ENCODE data around the gene RGS6. TPM values are rescaled to one million over a fixed set of nuclear protein-coding genes. Genes with fewer than 3 reads are reported as not detected.
"Not testable (repeated sequence)": the region's sequence is repeated elsewhere in the genome, so short reads cannot be mapped to it uniquely, and the experiment has no call there.

Gene RGS6
- polyA plus RNA-seq, 2 donors = 0.11 to 0.29 TPM

- WGBS, 2 donors = 48 to 66% methylated on average over 10 of the region's 10 CpGs
Observed at GRCh38 chr14:71907793-71908515, 24.3 kb upstream of the RGS6 start.

DNA sequence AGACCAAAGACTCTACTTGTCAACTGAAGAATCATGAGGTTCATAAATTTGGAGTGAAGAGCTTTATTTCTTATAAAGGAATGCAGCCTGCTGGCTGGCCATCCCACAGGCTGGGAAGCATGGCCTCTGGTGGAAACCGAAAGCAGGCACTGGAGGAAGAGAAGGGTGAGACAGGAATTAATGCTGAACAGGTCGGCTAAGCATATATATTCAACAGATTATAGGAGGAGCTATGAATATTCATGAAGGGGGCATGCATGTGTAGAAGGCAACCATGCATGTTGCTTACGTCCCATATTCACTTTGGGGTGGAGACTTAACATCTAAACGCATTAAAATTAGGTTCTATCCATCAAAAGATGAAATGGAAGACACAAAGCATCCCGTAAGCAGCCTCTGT, 20.6 kb upstream of the RGS6 start:
- WGBS, 2 donors = 85 to 90% methylated on average over 5 of the region's 5 CpGs
- Histone ChIP-seq H3K4me3 (ENCODE audit: low read depth in 1 of 2, low read length in 2 of 2) (no peak overlapping the region), H3K36me3 (ENCODE audit: control insufficient read depth in 2 of 2, insufficient read depth in 2 of 2, low read length in 1 of 2) (no peaks in the 10 kb centered on the region), H3K27me3 (ENCODE audit: control insufficient read depth in 1 of 2, insufficient read depth in 2 of 2, low read length in 2 of 2) (no peaks in the 10 kb centered on the region), H3K9me3 (ENCODE audit: control insufficient read depth in 2 of 2, insufficient read depth in 1 of 2, low read depth in 1 of 2, low read length in 1 of 2) (no peaks in the 10 kb centered on the region), H3K27ac (ENCODE audit: low read depth in 2 of 2, low read length in 1 of 2) (no peak overlapping the region), H3K4me1 (ENCODE audit: control insufficient read depth in 2 of 2, insufficient read depth in 2 of 2, low read length in 1 of 2) (no peaks in the 10 kb centered on the region)

More at GRCh38 chr14:71907793-71908515, 24.3 kb upstream of the RGS6 start:
- Histone ChIP-seq H3K4me1 (ENCODE audit: control insufficient read depth in 2 of 2, insufficient read depth in 2 of 2, low read length in 1 of 2) (no peaks in the 10 kb centered on the region), H3K27ac (ENCODE audit: low read depth in 2 of 2, low read length in 1 of 2) (no peak overlapping the region), H3K27me3 (ENCODE audit: control insufficient read depth in 1 of 2, insufficient read depth in 2 of 2, low read length in 2 of 2) (no peaks in the 10 kb centered on the region), H3K4me3 (ENCODE audit: low read depth in 1 of 2, low read length in 2 of 2) (no peak overlapping the region), H3K36me3 (ENCODE audit: control insufficient read depth in 2 of 2, insufficient read depth in 2 of 2, low read length in 1 of 2) (no peaks in the 10 kb centered on the region), H3K9me3 (ENCODE audit: control insufficient read depth in 2 of 2, insufficient read depth in 1 of 2, low read depth in 1 of 2, low read length in 1 of 2) (no peaks in the 10 kb centered on the region)

DNA sequence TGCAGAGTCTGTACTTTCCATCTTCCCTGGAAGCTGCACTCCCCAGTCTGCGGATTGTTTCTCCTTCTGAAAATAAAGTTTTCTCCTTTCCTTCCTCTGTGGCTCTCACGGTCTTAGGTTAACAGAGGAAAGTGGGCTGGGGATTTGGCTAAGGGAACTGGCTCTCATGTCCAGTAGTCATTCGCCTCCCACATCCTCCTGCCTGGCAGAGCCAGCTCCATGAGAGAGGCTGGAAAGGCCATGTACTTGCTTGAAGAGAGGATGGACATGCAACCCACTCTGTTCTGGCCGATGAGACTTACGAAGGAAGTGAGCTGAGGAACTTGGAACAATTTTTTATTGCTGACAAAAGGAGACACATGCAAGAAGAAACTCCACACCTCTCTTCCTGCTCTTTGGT, 18.9 kb upstream of the RGS6 start:
- Histone ChIP-seq H3K9me3 (ENCODE audit: control insufficient read depth in 2 of 2, insufficient read depth in 1 of 2, low read depth in 1 of 2, low read length in 1 of 2) (no peaks in the 10 kb centered on the region), H3K4me1 (ENCODE audit: control insufficient read depth in 2 of 2, insufficient read depth in 2 of 2, low read length in 1 of 2) (no peaks in the 10 kb centered on the region), H3K36me3 (ENCODE audit: control insufficient read depth in 2 of 2, insufficient read depth in 2 of 2, low read length in 1 of 2) (no peaks in the 10 kb centered on the region), H3K27ac (ENCODE audit: low read depth in 2 of 2, low read length in 1 of 2) (no peak overlapping the region), H3K4me3 (ENCODE audit: low read depth in 1 of 2, low read length in 2 of 2) (no peak overlapping the region), H3K27me3 (ENCODE audit: control insufficient read depth in 1 of 2, insufficient read depth in 2 of 2, low read length in 2 of 2) (no peaks in the 10 kb centered on the region)
- WGBS, 2 donors = 71 to 75% methylated on average over 5 of the region's 5 CpGs

GRCh38 chr14:71918955-71919354, 13.3 kb upstream of the RGS6 start:
- WGBS, 2 donors = 21 to 23% methylated on average over 3 of the region's 3 CpGs
- H3K4me3 ChIP-seq (ENCODE audit: low read depth in 1 of 2, low read length in 2 of 2) = no peak overlapping the region
- no peaks in the 10 kb centered on the region for H3K9me3 ChIP-seq (ENCODE audit: control insufficient read depth in 2 of 2, insufficient read depth in 1 of 2, low read depth in 1 of 2, low read length in 1 of 2)
- no peaks in the 10 kb centered on the region for H3K4me1 ChIP-seq (ENCODE audit: control insufficient read depth in 2 of 2, insufficient read depth in 2 of 2, low read length in 1 of 2)
- H3K36me3 ChIP-seq (ENCODE audit: control insufficient read depth in 2 of 2, insufficient read depth in 2 of 2, low read length in 1 of 2) = no peaks in the 10 kb centered on the region
- no peaks in the 10 kb centered on the region for H3K27me3 ChIP-seq (ENCODE audit: control insufficient read depth in 1 of 2, insufficient read depth in 2 of 2, low read length in 2 of 2)
- H3K27ac ChIP-seq (ENCODE audit: low read depth in 2 of 2, low read length in 1 of 2) = no peak overlapping the region

DNA sequence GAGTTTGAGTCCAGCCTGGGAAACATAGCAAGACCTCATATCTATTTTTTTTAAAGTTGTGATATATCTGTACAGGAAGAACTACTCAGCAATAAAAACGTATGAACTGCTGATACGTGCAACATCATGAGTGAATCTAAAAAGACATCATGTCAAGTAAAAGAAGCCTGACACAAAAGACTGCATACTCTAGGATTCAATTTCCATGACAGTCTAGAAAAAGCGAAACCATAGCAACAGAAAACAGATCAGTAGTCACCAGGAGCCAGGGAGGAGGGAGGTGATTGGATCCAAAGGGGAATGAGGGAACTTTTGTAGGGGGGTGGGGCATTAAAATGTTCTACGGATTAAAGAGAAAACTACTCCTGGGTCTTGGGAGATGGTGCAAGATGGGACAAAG, 8.7 kb upstream of the RGS6 start:
- Histone ChIP-seq H3K27me3 (ENCODE audit: control insufficient read depth in 1 of 2, insufficient read depth in 2 of 2, low read length in 2 of 2) (no peaks in the 10 kb centered on the region), H3K9me3 (ENCODE audit: control insufficient read depth in 2 of 2, insufficient read depth in 1 of 2, low read depth in 1 of 2, low read length in 1 of 2) (no peaks in the 10 kb centered on the region), H3K36me3 (ENCODE audit: control insufficient read depth in 2 of 2, insufficient read depth in 2 of 2, low read length in 1 of 2) (no peaks in the 10 kb centered on the region), H3K4me3 (ENCODE audit: low read depth in 1 of 2, low read length in 2 of 2) (no peak overlapping the region), H3K4me1 (ENCODE audit: control insufficient read depth in 2 of 2, insufficient read depth in 2 of 2, low read length in 1 of 2) (no peaks in the 10 kb centered on the region), H3K27ac (ENCODE audit: low read depth in 2 of 2, low read length in 1 of 2) (no peak overlapping the region)
- 76 to 82% methylated on average over 4 of the region's 4 CpGs for WGBS, 2 donors

DNA sequence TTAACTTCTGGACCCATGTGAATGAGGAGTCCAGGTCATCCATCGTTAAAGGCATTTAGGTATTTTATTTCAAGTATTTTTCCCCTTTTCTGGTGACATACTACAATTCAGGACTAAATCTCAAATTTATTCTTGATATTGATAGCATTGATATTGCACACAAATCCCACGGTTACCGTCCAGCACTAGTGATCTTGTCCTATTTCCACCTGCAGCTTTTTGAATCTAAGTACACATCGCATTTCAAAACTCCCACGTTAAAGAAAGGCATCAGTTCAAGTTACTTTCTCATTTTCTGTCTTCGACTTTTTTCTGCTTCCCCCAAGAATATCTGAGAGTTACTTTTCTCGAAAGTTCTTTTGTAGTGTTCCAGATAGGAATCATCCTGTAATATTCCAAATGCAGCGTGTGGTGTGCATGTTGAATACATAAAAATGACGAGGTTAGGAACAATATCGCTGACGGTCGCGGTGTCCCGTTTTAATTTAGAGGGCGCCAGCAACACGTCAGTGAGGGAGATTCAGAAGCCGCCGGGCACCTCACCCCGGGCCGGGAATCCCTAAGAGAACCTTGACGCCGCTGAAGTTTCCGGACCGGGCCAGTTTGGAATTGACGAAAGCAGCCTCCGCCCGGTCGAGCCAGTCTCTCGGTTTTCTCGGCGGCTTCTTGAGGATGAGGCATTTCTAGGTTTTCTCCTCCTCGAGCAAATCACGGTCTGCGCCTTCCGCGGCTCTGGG, 569 bp upstream of the RGS6 start:
- 10% methylated on average over 35 to 36 of the region's 36 CpGs for WGBS, 2 donors
- Histone ChIP-seq H3K27me3 (ENCODE audit: control insufficient read depth in 1 of 2, insufficient read depth in 2 of 2, low read length in 2 of 2) (peaks cover 7 to 8% of the 10 kb centered on the region in 2 donors), H3K27ac (ENCODE audit: low read depth in 2 of 2, low read length in 1 of 2) (no peak overlapping the region), H3K9me3 (ENCODE audit: control insufficient read depth in 2 of 2, insufficient read depth in 1 of 2, low read depth in 1 of 2, low read length in 1 of 2) (peaks cover 0 to 3% of the 10 kb centered on the region in 2 donors), H3K4me3 (ENCODE audit: low read depth in 1 of 2, low read length in 2 of 2) (peak overlapping the region; percentile 25 to 36), H3K4me1 (ENCODE audit: control insufficient read depth in 2 of 2, insufficient read depth in 2 of 2, low read length in 1 of 2) (peaks cover 3 to 5% of the 10 kb centered on the region in 2 donors), H3K36me3 (ENCODE audit: control insufficient read depth in 2 of 2, insufficient read depth in 2 of 2, low read length in 1 of 2) (no peaks in the 10 kb centered on the region)

- Histone ChIP-seq H3K27me3 (ENCODE audit: control insufficient read depth in 1 of 2, insufficient read depth in 2 of 2, low read length in 2 of 2) (peaks cover 7 to 8% of the 10 kb centered on the region in 2 donors), H3K9me3 (ENCODE audit: control insufficient read depth in 2 of 2, insufficient read depth in 1 of 2, low read depth in 1 of 2, low read length in 1 of 2) (peaks cover 0 to 3% of the 10 kb centered on the region in 2 donors), H3K4me1 (ENCODE audit: control insufficient read depth in 2 of 2, insufficient read depth in 2 of 2, low read length in 1 of 2) (peaks cover 3 to 5% of the 10 kb centered on the region in 2 donors), H3K4me3 (ENCODE audit: low read depth in 1 of 2, low read length in 2 of 2) (peak overlapping the region in 1 of 2 donors; percentile 12), H3K27ac (ENCODE audit: low read depth in 2 of 2, low read length in 1 of 2) (no peak overlapping the region), H3K36me3 (ENCODE audit: control insufficient read depth in 2 of 2, insufficient read depth in 2 of 2, low read length in 1 of 2) (no peaks in the 10 kb centered on the region)
- WGBS, 2 donors = 3% methylated on average over 24 of the region's 24 CpGs
Observed at GRCh38 chr14:71933001-71933587, 865 bp downstream of the RGS6 start.

DNA sequence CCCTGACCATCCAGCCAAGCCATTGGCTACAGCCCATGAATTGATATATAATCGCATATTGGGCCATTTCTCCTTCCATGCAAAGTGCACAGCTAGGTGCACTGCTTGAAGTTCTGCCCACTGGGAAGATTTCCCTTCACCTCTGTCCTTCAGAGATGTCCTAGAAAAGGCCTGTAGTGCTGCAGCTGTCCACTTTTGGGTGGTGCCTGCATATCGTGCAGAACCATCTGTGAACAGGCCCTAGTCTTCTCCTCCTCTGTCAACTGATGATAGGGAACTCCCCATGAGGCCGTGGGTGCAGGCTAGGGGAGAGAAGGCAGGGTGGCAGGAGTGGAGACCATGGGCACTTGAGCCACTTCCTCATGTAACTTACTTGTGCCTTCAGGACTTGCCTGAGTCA, 6.0 kb downstream of the RGS6 start:
- H3K9me3 ChIP-seq (ENCODE audit: control insufficient read depth in 2 of 2, insufficient read depth in 1 of 2, low read depth in 1 of 2, low read length in 1 of 2); H3K36me3 ChIP-seq (ENCODE audit: control insufficient read depth in 2 of 2, insufficient read depth in 2 of 2, low read length in 1 of 2); H3K27ac ChIP-seq (ENCODE audit: low read depth in 2 of 2, low read length in 1 of 2); H3K27me3 ChIP-seq (ENCODE audit: control insufficient read depth in 1 of 2, insufficient read depth in 2 of 2, low read length in 2 of 2); H3K4me3 ChIP-seq (ENCODE audit: low read depth in 1 of 2, low read length in 2 of 2); H3K4me1 ChIP-seq (ENCODE audit: control insufficient read depth in 2 of 2, insufficient read depth in 2 of 2, low read length in 1 of 2): not testable (repeated sequence)
- 78 to 82% methylated on average over 2 to 3 of the region's 3 CpGs for WGBS, 2 donors

GRCh38 chr14:71939344-71939743, 7.1 kb downstream of the RGS6 start:
- not testable (repeated sequence) for H3K27me3 ChIP-seq (ENCODE audit: control insufficient read depth in 1 of 2, insufficient read depth in 2 of 2, low read length in 2 of 2); H3K9me3 ChIP-seq (ENCODE audit: control insufficient read depth in 2 of 2, insufficient read depth in 1 of 2, low read depth in 1 of 2, low read length in 1 of 2); H3K4me1 ChIP-seq (ENCODE audit: control insufficient read depth in 2 of 2, insufficient read depth in 2 of 2, low read length in 1 of 2); H3K27ac ChIP-seq (ENCODE audit: low read depth in 2 of 2, low read length in 1 of 2); H3K4me3 ChIP-seq (ENCODE audit: low read depth in 1 of 2, low read length in 2 of 2); H3K36me3 ChIP-seq (ENCODE audit: control insufficient read depth in 2 of 2, insufficient read depth in 2 of 2, low read length in 1 of 2)
- 71 to 94% methylated on average over 1 of the region's 1 CpG for WGBS, 2 donors

Measured in esophagus (tissue), 2 donors.